ENCODE measurements around the gene CUX1.
"Not testable (repeated sequence)": the region's sequence is repeated elsewhere in the genome, so short reads cannot be mapped to it uniquely, and the experiment has no call there.

CUX1 gene

GRCh38 chr7:102169651-102170392 is 352.4 kb downstream of the CUX1 start:
- DNase-seq: no peak

GRCh38 chr7:102170393-102170970 is 353.1 kb downstream of the CUX1 start:
- no peak for DNase-seq

- DNase-seq: no peak
Measured at GRCh38 chr7:102173669-102174068, 356.2 kb downstream of the CUX1 start.

- DNase-seq: no peak
Measured at GRCh38 chr7:102175423-102176170, 358.2 kb downstream of the CUX1 start.

GRCh38 chr7:102178410-102178809 is 361.0 kb downstream of the CUX1 start:
- DNase-seq: no peak

- no peak for DNase-seq
Measured at GRCh38 chr7:102180727-102181126, 363.3 kb downstream of the CUX1 start.

GRCh38 chr7:102181517-102181916 is 364.1 kb downstream of the CUX1 start:
- DNase-seq: no peak

GRCh38 chr7:102182016-102182415 is 364.6 kb downstream of the CUX1 start:
- DNase-seq: no peak

GRCh38 chr7:102183848-102184247 is 366.4 kb downstream of the CUX1 start:
- DNase-seq: not testable (repeated sequence)

- no peak for DNase-seq
Measured at GRCh38 chr7:102184303-102184702, 366.9 kb downstream of the CUX1 start.

- no peak for DNase-seq
Measured at GRCh38 chr7:102185796-102186195, 368.4 kb downstream of the CUX1 start.

GRCh38 chr7:102186306-102186705 is 368.9 kb downstream of the CUX1 start:
- DNase-seq: no peak

- no peak for DNase-seq
Measured at GRCh38 chr7:102188746-102189145, 371.3 kb downstream of the CUX1 start.

- DNase-seq: no peak
Measured at GRCh38 chr7:102189756-102190155, 372.3 kb downstream of the CUX1 start.

- DNase-seq: no peak
Measured at GRCh38 chr7:102190776-102191350, 373.4 kb downstream of the CUX1 start.

GRCh38 chr7:102191556-102192379 is 374.3 kb downstream of the CUX1 start:
- no peak for DNase-seq

GRCh38 chr7:102192790-102193189 is 375.4 kb downstream of the CUX1 start:
- no peak for DNase-seq

GRCh38 chr7:102193806-102194205 is 376.4 kb downstream of the CUX1 start:
- no peak for DNase-seq

GRCh38 chr7:102195361-102195760 is 377.9 kb downstream of the CUX1 start:
- DNase-seq: no peak

GRCh38 chr7:102196028-102196427 is 378.6 kb downstream of the CUX1 start:
- DNase-seq: no peak

- no peak for DNase-seq
Measured at GRCh38 chr7:102197161-102197560, 379.7 kb downstream of the CUX1 start.

GRCh38 chr7:102197599-102197998 is 380.2 kb downstream of the CUX1 start:
- DNase-seq: no peak

All from activated naive CD4-positive, alpha-beta T cell treated with anti-CD3 and anti-CD28 coated beads, Interleukin-2, amount 50 U/mL, for 16 hours (primary cell).